Osteoblast (primary cell): ENCODE measurements around the gene DCAF8L2. TPM values are rescaled to one million over a fixed set of nuclear protein-coding genes. Genes with fewer than 3 reads are reported as not detected.
"Not testable (repeated sequence)": the region's sequence is repeated elsewhere in the genome, so short reads cannot be mapped to it uniquely, and the experiment has no call there.

Experiments used
- DNase-seq: peaks from one replicate; pipeline ENCODE4 v3.0.0; 2011; ENCODE audit warnings: low spot score, mixed read lengths; ENCODE audit not compliant: insufficient read length; ENCODE audit errors: missing footprints
- H2AFZ ChIP-seq: 2 replicates; pipeline ENCODE4 v1.6.0; 2011; ENCODE audit warnings: mild to moderate bottlenecking, low read length
- H3K27ac ChIP-seq: 2 replicates; pipeline ENCODE4 v1.5.1; 2011; ENCODE audit warnings: mild to moderate bottlenecking, low read depth, low read length, moderate library complexity
- H3K27me3 ChIP-seq: 2 replicates; pipeline ENCODE4 v1.6.0; 2012; ENCODE audit warnings: mild to moderate bottlenecking, control low read depth, inconsistent platforms, low read length, moderate library complexity; ENCODE audit not compliant: insufficient read depth
- H3K36me3 ChIP-seq: 2 replicates; pipeline ENCODE4 v1.5.1; 2011; ENCODE audit warnings: mild to moderate bottlenecking, low read length, control low read depth, moderate library complexity; ENCODE audit not compliant: insufficient read depth
- H3K4me1 ChIP-seq: 2 replicates; pipeline ENCODE4 v1.5.1; 2011; ENCODE audit warnings: mild to moderate bottlenecking, low read length, control low read depth, moderate library complexity; ENCODE audit not compliant: insufficient read depth
- H3K4me2 ChIP-seq: 2 replicates; pipeline ENCODE4 v1.6.0; 2011; ENCODE audit warnings: mild to moderate bottlenecking, low read length; ENCODE audit not compliant: insufficient read depth
- H3K4me3 ChIP-seq: fragments of 200-600 bp; sonication (generic); 3 replicates; pipeline ENCODE4 v1.5.1; 2012; ENCODE audit warnings: mild to moderate bottlenecking, low read length, inconsistent platforms; ENCODE audit not compliant: insufficient read depth
- H3K79me2 ChIP-seq: 2 replicates; pipeline ENCODE4 v1.6.0; 2012; ENCODE audit warnings: mild to moderate bottlenecking, low read length, control low read depth, inconsistent platforms; ENCODE audit not compliant: insufficient read depth
- H3K9me3 ChIP-seq: 2 replicates; pipeline ENCODE4 v1.5.1; 2011; ENCODE audit warnings: low read depth, low read length, control low read depth
- H4K20me1 ChIP-seq: 2 replicates; pipeline ENCODE4 v1.6.0; 2012; ENCODE audit warnings: mild to moderate bottlenecking, low read length, control low read depth; ENCODE audit not compliant: insufficient read depth
- total RNA-seq: library from RNA; depleted of rRNA; stranded (reverse); fragments of >200 nt; gene quantifications from 2 replicates; pipeline ENCODE4 v1.2.3, GENCODE V29; 2012
- TF ChIP-seq, protein P1 (sequence below): IDR thresholded peaks from 2 replicates; pipeline ENCODE4 v1.5.1; 2011; ENCODE audit warnings: mild to moderate bottlenecking, low read depth, low read length, moderate library complexity; ENCODE audit errors: extremely low read depth

The DCAF8L2 gene
- total RNA-seq, 1 donor, result not detected

DNA sequence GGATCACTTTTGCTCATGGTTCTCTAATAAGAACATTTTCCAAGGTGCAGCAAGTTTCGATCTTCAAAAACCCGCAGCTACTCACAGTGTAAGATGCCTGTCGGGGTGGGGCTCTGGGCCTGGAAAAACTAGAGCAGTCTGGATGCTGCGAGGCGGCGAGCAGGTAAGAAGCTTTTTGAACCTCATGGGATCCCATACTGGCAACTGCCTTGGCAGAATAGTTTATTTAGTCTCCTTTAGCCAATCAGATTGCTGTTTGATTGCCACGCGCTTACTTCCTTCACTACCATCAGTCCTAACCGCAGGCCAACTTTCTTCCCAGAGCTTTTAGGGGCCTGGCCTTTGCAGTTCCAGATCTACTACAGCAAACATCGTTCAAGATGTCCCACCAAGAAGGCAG, 156.4 kb downstream of the DCAF8L2 start:
- no peaks in the 10 kb centered on the region for H3K36me3 ChIP-seq
- DNase-seq, result no peak
- no peaks in the 10 kb centered on the region for H3K4me1 ChIP-seq
- no peaks in the 10 kb centered on the region for H3K27me3 ChIP-seq
- H2AFZ ChIP-seq, result no peak overlapping the region
- no peaks in the 10 kb centered on the region for H3K9me3 ChIP-seq
- H4K20me1 ChIP-seq, result no peaks in the 10 kb centered on the region
- TF ChIP-seq, protein P1, sequence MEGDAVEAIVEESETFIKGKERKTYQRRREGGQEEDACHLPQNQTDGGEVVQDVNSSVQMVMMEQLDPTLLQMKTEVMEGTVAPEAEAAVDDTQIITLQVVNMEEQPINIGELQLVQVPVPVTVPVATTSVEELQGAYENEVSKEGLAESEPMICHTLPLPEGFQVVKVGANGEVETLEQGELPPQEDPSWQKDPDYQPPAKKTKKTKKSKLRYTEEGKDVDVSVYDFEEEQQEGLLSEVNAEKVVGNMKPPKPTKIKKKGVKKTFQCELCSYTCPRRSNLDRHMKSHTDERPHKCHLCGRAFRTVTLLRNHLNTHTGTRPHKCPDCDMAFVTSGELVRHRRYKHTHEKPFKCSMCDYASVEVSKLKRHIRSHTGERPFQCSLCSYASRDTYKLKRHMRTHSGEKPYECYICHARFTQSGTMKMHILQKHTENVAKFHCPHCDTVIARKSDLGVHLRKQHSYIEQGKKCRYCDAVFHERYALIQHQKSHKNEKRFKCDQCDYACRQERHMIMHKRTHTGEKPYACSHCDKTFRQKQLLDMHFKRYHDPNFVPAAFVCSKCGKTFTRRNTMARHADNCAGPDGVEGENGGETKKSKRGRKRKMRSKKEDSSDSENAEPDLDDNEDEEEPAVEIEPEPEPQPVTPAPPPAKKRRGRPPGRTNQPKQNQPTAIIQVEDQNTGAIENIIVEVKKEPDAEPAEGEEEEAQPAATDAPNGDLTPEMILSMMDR, result no peak
- no peak overlapping the region for H3K27ac ChIP-seq
- H3K79me2 ChIP-seq, result no peaks in the 10 kb centered on the region
- H3K4me3 ChIP-seq, result no peak overlapping the region
- H3K4me2 ChIP-seq, result no peak overlapping the region

DNA sequence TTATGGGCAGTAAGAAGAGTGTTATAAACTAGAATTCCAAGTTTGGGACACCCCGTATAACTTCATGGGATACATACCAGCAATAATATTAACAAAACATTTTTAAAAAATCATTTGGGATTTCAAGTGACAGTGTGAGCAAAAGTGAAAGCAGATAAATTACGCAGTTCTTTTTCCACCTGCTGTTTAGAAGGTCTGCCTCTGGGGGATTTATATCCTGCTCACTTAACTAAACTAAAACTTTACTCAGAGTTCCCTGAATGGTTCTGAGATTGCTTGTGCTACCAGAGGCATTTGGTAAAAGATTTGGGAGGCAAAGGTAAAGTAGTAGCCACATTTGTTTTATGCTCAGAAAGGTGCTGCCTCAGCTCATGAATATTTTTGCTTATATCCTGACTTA, 160.2 kb downstream of the DCAF8L2 start:
- H3K4me3 ChIP-seq, H3K4me2 ChIP-seq, H2AFZ ChIP-seq, H3K36me3 ChIP-seq, H4K20me1 ChIP-seq, H3K79me2 ChIP-seq, H3K27me3 ChIP-seq, H3K4me1 ChIP-seq, DNase-seq, H3K27ac ChIP-seq, H3K9me3 ChIP-seq: not testable (repeated sequence)

DNA sequence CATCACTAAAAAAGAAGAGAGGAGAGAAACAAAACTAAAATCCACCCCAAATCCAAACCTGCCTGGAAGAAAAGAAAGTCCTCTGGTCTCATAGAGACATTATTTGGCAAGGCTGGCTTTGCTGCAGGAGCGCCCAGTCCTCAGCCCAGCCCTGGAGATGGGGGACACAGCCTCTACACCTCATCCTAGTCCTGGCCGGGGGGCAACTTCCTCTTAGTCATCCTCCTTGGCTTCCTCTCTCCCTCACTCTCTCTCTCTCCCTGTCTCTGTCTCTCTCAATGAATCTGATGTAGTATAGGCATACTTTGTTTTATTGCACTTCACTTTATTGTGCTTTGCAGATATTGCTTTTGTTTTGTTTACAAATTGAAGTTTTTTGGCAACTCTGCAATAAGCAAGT, 161.8 kb downstream of the DCAF8L2 start:
- H3K4me3 ChIP-seq, result no peak overlapping the region
- no peaks in the 10 kb centered on the region for H3K79me2 ChIP-seq
- H3K27ac ChIP-seq, result no peak overlapping the region
- TF ChIP-seq, protein P1, result no peak
- no peaks in the 10 kb centered on the region for H3K36me3 ChIP-seq
- H3K4me1 ChIP-seq, result no peaks in the 10 kb centered on the region
- no peaks in the 10 kb centered on the region for H4K20me1 ChIP-seq
- H3K9me3 ChIP-seq, result peaks cover 3% of the 10 kb centered on the region
- no peaks in the 10 kb centered on the region for H3K27me3 ChIP-seq
- no peak for DNase-seq
- no peak overlapping the region for H3K4me2 ChIP-seq
- no peak overlapping the region for H2AFZ ChIP-seq

DNA sequence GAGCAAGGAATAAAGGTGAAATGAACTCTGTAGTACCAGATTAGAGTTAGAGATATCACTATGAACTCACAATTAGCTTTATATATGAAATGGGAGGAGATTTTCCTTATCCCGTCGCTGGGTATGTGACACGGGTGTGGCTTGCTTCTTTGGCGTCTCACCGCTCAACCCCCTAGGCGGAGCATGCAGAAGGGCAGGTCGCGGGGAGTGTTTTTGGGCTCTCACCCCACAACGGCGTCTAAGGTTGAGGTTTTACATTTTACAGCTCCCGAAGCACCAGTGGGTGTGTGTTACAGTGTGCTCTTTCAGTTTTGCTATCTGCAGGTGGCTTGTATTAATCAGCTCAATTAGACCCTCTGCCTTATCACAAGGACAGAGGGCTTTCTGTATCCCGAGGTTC, 175.6 kb downstream of the DCAF8L2 start:
- Histone ChIP-seq H3K36me3 (no peaks in the 10 kb centered on the region), H3K9me3 (no peaks in the 10 kb centered on the region), H2AFZ (no peak overlapping the region), H3K79me2 (no peaks in the 10 kb centered on the region), H3K27me3 (no peaks in the 10 kb centered on the region), H4K20me1 (no peaks in the 10 kb centered on the region), H3K27ac (no peak overlapping the region), H3K4me2 (no peak overlapping the region), H3K4me1 (no peaks in the 10 kb centered on the region), H3K4me3 (no peak overlapping the region)
- DNase-seq, result no peak
- TF ChIP-seq, protein P1, result no peak
